Mesothelial cell of epicardium (in vitro differentiated cells): Measurements from ENCODE around the gene WDR7. TPM values are rescaled to one million over a fixed set of nuclear protein-coding genes. Genes with fewer than 3 reads are reported as not detected.

Experiments
- DNase-seq, 2 experiments: peaks; one replicate each; pipeline ENCODE4 v3.0.0; 2021; ENCODE audit warnings: low spot score in 2 of 2; ENCODE audit not compliant: unreplicated experiment in 2 of 2
- H3K27ac Mint-ChIP-seq: 2 replicates; pipeline ENCODE4 v1.8.0; 2021; ENCODE audit warnings: mixed read lengths
- H3K27me3 Mint-ChIP-seq: 2 replicates; pipeline ENCODE4 v1.8.0; 2021; ENCODE audit warnings: low read depth, mixed read lengths
- H3K36me3 Mint-ChIP-seq: 2 replicates; pipeline ENCODE4 v1.8.0; 2021; ENCODE audit warnings: mixed read lengths
- H3K4me1 Mint-ChIP-seq: 2 replicates; pipeline ENCODE4 v1.8.0; 2021; ENCODE audit warnings: mixed read lengths
- H3K4me3 Mint-ChIP-seq: 2 replicates; pipeline ENCODE4 v1.8.0; 2021; ENCODE audit warnings: mild to moderate bottlenecking, moderate library complexity, mixed read lengths
- H3K9me3 Mint-ChIP-seq: 2 replicates; pipeline ENCODE4 v1.8.0; 2021; ENCODE audit warnings: mixed read lengths
- CTCF ChIP-seq: fragments of 200-600 bp; sonication (generic); IDR thresholded peaks from one replicate; pipeline ENCODE4 v1.5.0; 2021; ENCODE audit warnings: antibody characterized with exemption; ENCODE audit not compliant: unreplicated experiment
- total RNA-seq: library from RNA; stranded (reverse); gene quantifications from 3 replicates; pipeline ENCODE4 v1.2.1, GENCODE V29; 2021

The WDR7 gene
- total RNA-seq, 1 donor from 2014 or later: 28.0 TPM

GRCh38 chr18:57051657-57052044, 400.5 kb downstream of the WDR7 start:
- H3K9me3 Mint-ChIP-seq: no peaks in the 10 kb centered on the region
- no peaks in the 10 kb centered on the region for H3K4me1 Mint-ChIP-seq

GRCh38 chr18:57052173-57052572, 401.0 kb downstream of the WDR7 start:
- Mint-ChIP-seq H3K4me3 (no peak overlapping the region), H3K36me3 (no peaks in the 10 kb centered on the region), H3K27me3 (peaks cover 16% of the 10 kb centered on the region), H3K27ac (no peak overlapping the region), H3K9me3 (no peaks in the 10 kb centered on the region), H3K4me1 (no peaks in the 10 kb centered on the region)
- TF ChIP-seq CTCF: no peak
- DNase-seq: no peak

More at GRCh38 chr18:57051657-57052044, 400.5 kb downstream of the WDR7 start:
- no peak overlapping the region for H3K4me3 Mint-ChIP-seq
- DNase-seq: no peak
- H3K36me3 Mint-ChIP-seq: no peaks in the 10 kb centered on the region
- no peak overlapping the region for H3K27ac Mint-ChIP-seq
- no peak for TF ChIP-seq CTCF
- peaks cover 12% of the 10 kb centered on the region for H3K27me3 Mint-ChIP-seq

GRCh38 chr18:57052759-57053158, 401.6 kb downstream of the WDR7 start:
- H3K9me3 Mint-ChIP-seq: no peaks in the 10 kb centered on the region
- H3K4me1 Mint-ChIP-seq: no peaks in the 10 kb centered on the region
- TF ChIP-seq CTCF: no peak
- H3K27me3 Mint-ChIP-seq: peaks cover 16% of the 10 kb centered on the region
- no peak overlapping the region for H3K4me3 Mint-ChIP-seq
- no peaks in the 10 kb centered on the region for H3K36me3 Mint-ChIP-seq
- DNase-seq: no peak
- H3K27ac Mint-ChIP-seq: no peak overlapping the region

GRCh38 chr18:57054891-57055290, 403.7 kb downstream of the WDR7 start:
- H3K36me3 Mint-ChIP-seq: no peaks in the 10 kb centered on the region
- no peak overlapping the region for H3K27ac Mint-ChIP-seq
- peaks cover 24% of the 10 kb centered on the region for H3K27me3 Mint-ChIP-seq
- H3K4me1 Mint-ChIP-seq: no peaks in the 10 kb centered on the region
- no peak for DNase-seq
- H3K9me3 Mint-ChIP-seq: no peaks in the 10 kb centered on the region
- no peak overlapping the region for H3K4me3 Mint-ChIP-seq
- TF ChIP-seq CTCF: no peak

- no peaks in the 10 kb centered on the region for H3K9me3 Mint-ChIP-seq
- TF ChIP-seq CTCF: no peak
- no peak for DNase-seq
- H3K27ac Mint-ChIP-seq: no peak overlapping the region
- H3K4me1 Mint-ChIP-seq: no peaks in the 10 kb centered on the region
- H3K36me3 Mint-ChIP-seq: no peaks in the 10 kb centered on the region
- no peak overlapping the region for H3K4me3 Mint-ChIP-seq
- peaks cover 27% of the 10 kb centered on the region for H3K27me3 Mint-ChIP-seq
Observed at GRCh38 chr18:57057890-57058289, 406.7 kb downstream of the WDR7 start.

- no peak for DNase-seq
- no peak for TF ChIP-seq CTCF
- H3K4me3 Mint-ChIP-seq: no peak overlapping the region
- no peaks in the 10 kb centered on the region for H3K36me3 Mint-ChIP-seq
- no peaks in the 10 kb centered on the region for H3K9me3 Mint-ChIP-seq
- H3K27me3 Mint-ChIP-seq: peaks cover 32% of the 10 kb centered on the region
- no peaks in the 10 kb centered on the region for H3K4me1 Mint-ChIP-seq
- H3K27ac Mint-ChIP-seq: no peak overlapping the region
Observed at GRCh38 chr18:57058734-57059133, 407.6 kb downstream of the WDR7 start.
